ENCODE measurements around the gene KASH5.

- no peak for TF ChIP-seq POLR2A (IDR thresholded peaks at IDR 0.05)
- TF ChIP-seq, protein P1, sequence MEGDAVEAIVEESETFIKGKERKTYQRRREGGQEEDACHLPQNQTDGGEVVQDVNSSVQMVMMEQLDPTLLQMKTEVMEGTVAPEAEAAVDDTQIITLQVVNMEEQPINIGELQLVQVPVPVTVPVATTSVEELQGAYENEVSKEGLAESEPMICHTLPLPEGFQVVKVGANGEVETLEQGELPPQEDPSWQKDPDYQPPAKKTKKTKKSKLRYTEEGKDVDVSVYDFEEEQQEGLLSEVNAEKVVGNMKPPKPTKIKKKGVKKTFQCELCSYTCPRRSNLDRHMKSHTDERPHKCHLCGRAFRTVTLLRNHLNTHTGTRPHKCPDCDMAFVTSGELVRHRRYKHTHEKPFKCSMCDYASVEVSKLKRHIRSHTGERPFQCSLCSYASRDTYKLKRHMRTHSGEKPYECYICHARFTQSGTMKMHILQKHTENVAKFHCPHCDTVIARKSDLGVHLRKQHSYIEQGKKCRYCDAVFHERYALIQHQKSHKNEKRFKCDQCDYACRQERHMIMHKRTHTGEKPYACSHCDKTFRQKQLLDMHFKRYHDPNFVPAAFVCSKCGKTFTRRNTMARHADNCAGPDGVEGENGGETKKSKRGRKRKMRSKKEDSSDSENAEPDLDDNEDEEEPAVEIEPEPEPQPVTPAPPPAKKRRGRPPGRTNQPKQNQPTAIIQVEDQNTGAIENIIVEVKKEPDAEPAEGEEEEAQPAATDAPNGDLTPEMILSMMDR (IDR thresholded peaks at IDR 0.05): no peak
Measured at GRCh38 chr19:49340865-49341718, 47.0 kb upstream of the KASH5 start.

Data from ovary (tissue), 3 donors.